H9 (cell line): ENCODE data around the gene SERTAD1. TPM values are rescaled to one million over a fixed set of nuclear protein-coding genes. Genes with fewer than 3 reads are reported as not detected.

ENCODE experiments used
- DNase-seq: peaks from one replicate; pipeline ENCODE4 v3.0.0-alpha.2; 2017
- H2AFZ ChIP-seq: one replicate; pipeline ENCODE4 v1.6.1; 2013; ENCODE audit warnings: mild to moderate bottlenecking, low read length, control low read depth, moderate library complexity
- H2AK5ac ChIP-seq: 2 replicates; pipeline ENCODE4 v1.6.1; 2013; ENCODE audit warnings: low read length, control low read depth, mixed read lengths; ENCODE audit not compliant: insufficient read length
- H2BK120ac ChIP-seq: one replicate; pipeline ENCODE4 v1.6.1; 2013; ENCODE audit warnings: low read depth, mild to moderate bottlenecking, low read length, control low read depth, inconsistent platforms; ENCODE audit not compliant: poor library complexity, severe bottlenecking
- H2BK12ac ChIP-seq: 2 replicates; pipeline ENCODE4 v1.6.1; 2013; ENCODE audit warnings: low read length, control low read depth, mixed read lengths, low read depth; ENCODE audit not compliant: insufficient read length
- H2BK15ac ChIP-seq: 2 replicates; pipeline ENCODE4 v1.6.1; 2013; ENCODE audit warnings: low read depth, low read length, control low read depth
- H2BK20ac ChIP-seq: one replicate; pipeline ENCODE4 v1.6.1; 2013; ENCODE audit warnings: low read depth, mild to moderate bottlenecking, low read length, control low read depth, inconsistent platforms; ENCODE audit not compliant: poor library complexity, severe bottlenecking
- H2BK5ac ChIP-seq: 2 replicates; pipeline ENCODE4 v1.6.1; 2013; ENCODE audit warnings: low read length, control low read depth, mixed read lengths; ENCODE audit not compliant: insufficient read length
- H3K14ac ChIP-seq: 2 replicates; pipeline ENCODE4 v1.6.1; 2013; ENCODE audit warnings: low read length, control low read depth; ENCODE audit not compliant: insufficient read depth
- H3K18ac ChIP-seq: 2 replicates; pipeline ENCODE4 v1.6.1; 2013; ENCODE audit warnings: low read depth, mild to moderate bottlenecking, mixed read lengths, low read length, control low read depth; ENCODE audit not compliant: insufficient read length
- H3K23ac ChIP-seq: 2 replicates; pipeline ENCODE4 v1.6.1; 2013; ENCODE audit warnings: low read length, control low read depth, mixed read lengths, low read depth; ENCODE audit not compliant: insufficient read length
- H3K23me2 ChIP-seq: 2 replicates; pipeline ENCODE4 v1.6.1; 2013; ENCODE audit warnings: low read depth, mild to moderate bottlenecking, mixed read lengths, low read length, control low read depth; ENCODE audit not compliant: insufficient read length, poor library complexity, severe bottlenecking
- H3K27ac ChIP-seq: 2 replicates; pipeline ENCODE4 v1.5.1; 2013; ENCODE audit warnings: low read length, control low read depth, mixed read lengths, low read depth; ENCODE audit not compliant: insufficient read length
- H3K27me3 ChIP-seq: 2 replicates; pipeline ENCODE4 v1.6.1; 2013; ENCODE audit warnings: low read length, control low read depth, inconsistent platforms; ENCODE audit not compliant: insufficient read depth
- H3K4ac ChIP-seq: 2 replicates; pipeline ENCODE4 v1.6.1; 2013; ENCODE audit warnings: low read depth, mild to moderate bottlenecking, control low read depth, inconsistent platforms, low read length, moderate library complexity
- H3K4me1 ChIP-seq: 2 replicates; pipeline ENCODE4 v1.6.1; 2013; ENCODE audit warnings: low read length, control low read depth, inconsistent platforms; ENCODE audit not compliant: insufficient read depth
- H3K4me2 ChIP-seq: 2 replicates; pipeline ENCODE4 v1.6.1; 2013; ENCODE audit warnings: low read length, control low read depth, mixed read lengths; ENCODE audit not compliant: insufficient read length, insufficient read depth
- H3K56ac ChIP-seq: 2 replicates; pipeline ENCODE4 v1.6.1; 2013; ENCODE audit warnings: low read depth, mild to moderate bottlenecking, mixed read lengths, low read length, control low read depth; ENCODE audit not compliant: insufficient read length
- H3K79me1 ChIP-seq: 2 replicates; pipeline ENCODE4 v1.6.1; 2013; ENCODE audit warnings: low read depth, mild to moderate bottlenecking, moderate library complexity, low read length, control low read depth, inconsistent platforms; ENCODE audit not compliant: insufficient read depth, poor library complexity, severe bottlenecking
- H3K79me2 ChIP-seq: 2 replicates; pipeline ENCODE4 v1.6.1; 2013; ENCODE audit warnings: low read length, control low read depth, inconsistent platforms; ENCODE audit not compliant: insufficient read depth
- H3K9ac ChIP-seq: 2 replicates; pipeline ENCODE4 v1.6.1; 2013; ENCODE audit warnings: low read length, control low read depth, mixed read lengths; ENCODE audit not compliant: insufficient read length; ENCODE audit errors: extremely low read depth
- H3K9me3 ChIP-seq: one replicate; pipeline ENCODE4 v1.6.1; 2013; ENCODE audit warnings: low read depth, low read length, inconsistent platforms; ENCODE audit not compliant: control insufficient read depth
- H3T11ph ChIP-seq: one replicate; pipeline ENCODE4 v1.6.1; 2013; ENCODE audit warnings: mild to moderate bottlenecking, low read length, control low read depth, inconsistent platforms
- H4K20me1 ChIP-seq: one replicate; pipeline ENCODE4 v1.6.1; 2013; ENCODE audit not compliant: control insufficient read depth, insufficient read length, insufficient read depth
- H4K5ac ChIP-seq: 2 replicates; pipeline ENCODE4 v1.6.1; 2013; ENCODE audit warnings: low read depth, mild to moderate bottlenecking, mixed read lengths, low read length, control low read depth; ENCODE audit not compliant: insufficient read length
- H4K8ac ChIP-seq: replicated peaks from 2 replicates; pipeline ENCODE4 v1.6.1; 2013; ENCODE audit warnings: low read length, control low read depth, mixed read lengths, low read depth; ENCODE audit not compliant: insufficient read length
- H4K91ac ChIP-seq: 2 replicates; pipeline ENCODE4 v1.6.1; 2013; ENCODE audit warnings: low read depth, mild to moderate bottlenecking, moderate library complexity, mixed read lengths, low read length, control low read depth; ENCODE audit not compliant: insufficient read length
- H3K27ac Mint-ChIP-seq, 3 experiments: 2 replicates in 2 of 3; 3 replicates in 1 of 3; pipeline ENCODE4 v1.8.0; 2020 to 2021; ENCODE audit warnings: mixed read lengths in 3 of 3, mild to moderate bottlenecking in 1 of 3, moderate library complexity in 1 of 3
- H3K27me3 Mint-ChIP-seq: 2 replicates; pipeline ENCODE4 v1.8.0; 2021; ENCODE audit warnings: low read depth, mild to moderate bottlenecking, moderate library complexity, mixed read lengths
- H3K36me3 Mint-ChIP-seq, 3 experiments: 2 replicates in 2 of 3; 3 replicates in 1 of 3; pipeline ENCODE4 v1.8.0; 2020 to 2021; ENCODE audit warnings: low read depth in 3 of 3, mixed read lengths in 3 of 3; ENCODE audit not compliant: insufficient read depth in 1 of 3
- H3K4me1 Mint-ChIP-seq, 2 experiments: 2 replicates each; pipeline ENCODE4 v1.8.0; 2020; ENCODE audit warnings: mixed read lengths in 2 of 2
- H3K4me3 Mint-ChIP-seq, 2 experiments: 2 replicates in 1 of 2; 3 replicates in 1 of 2; pipeline ENCODE4 v1.8.0; 2020 to 2021; ENCODE audit warnings: mild to moderate bottlenecking in 2 of 2, mixed read lengths in 2 of 2, moderate library complexity in 1 of 2
- H3K9me3 Mint-ChIP-seq, 2 experiments: 2 replicates in 1 of 2; 3 replicates in 1 of 2; pipeline ENCODE4 v1.8.0; 2020; ENCODE audit warnings: mild to moderate bottlenecking in 2 of 2, mixed read lengths in 2 of 2, moderate library complexity in 1 of 2
- CTCF ChIP-seq: fragments of 200-600 bp; sonication (generic); conservative IDR thresholded peaks from 3 replicates; pipeline ENCODE4 v1.8.0; 2021; ENCODE audit warnings: antibody characterized with exemption, mild to moderate bottlenecking
- WGBS: extraction: QIAGEN DNeasy Blood & Tissue Kit; methylation state at CpG from one replicate; pipeline ENCODE4 v1.1.7; 2013; ENCODE audit warnings: missing lambda C conversion rate, low lambda C conversion rate, mixed read lengths; ENCODE audit not compliant: insufficient read length; ENCODE audit errors: extremely low coverage; 5-methylcytosine and 5-hydroxymethylcytosine counted together
- total RNA-seq: library from RNA; stranded (reverse); gene quantifications from 2 replicates; pipeline ENCODE4 v1.2.1, GENCODE V29; 2021

Gene SERTAD1
- total RNA-seq, 1 experiment from 2014 or later, result 7.9 TPM

- no peak overlapping the region for H3K9ac ChIP-seq
- no CpG with 5 or more reads among the region's 48 CpGs for WGBS
These were observed 40.6 kb upstream of the SERTAD1 start for GRCh38 chr19:40466219-40466984.

More at GRCh38 chr19:40466219-40466984, 40.6 kb upstream of the SERTAD1 start:
- Histone ChIP-seq H2BK20ac (no peak overlapping the region), H2BK12ac (no peak overlapping the region), H3K79me1 (no peaks in the 10 kb centered on the region), H3K23ac (no peak overlapping the region), H4K5ac (no peak overlapping the region), H2BK120ac (no peak overlapping the region), H2BK15ac (no peak overlapping the region), H2BK5ac (no peak overlapping the region), H2AFZ (no peak overlapping the region), H4K91ac (no peak overlapping the region), H3K4me2 (peak overlapping the region; percentile 47), H3K4me1 (no peaks in the 10 kb centered on the region; the same call in 1 of the 2 replicates), H3K79me2 (no peaks in the 10 kb centered on the region), H3K18ac (no peak overlapping the region), H3K27me3 (peaks cover 11% of the 10 kb centered on the region; the same call in 1 of the 2 replicates), H3K23me2 (no peaks in the 10 kb centered on the region), H2AK5ac (no peak overlapping the region), H4K20me1 (no peaks in the 10 kb centered on the region), H3K4ac (no peak overlapping the region), H3K14ac (no peak overlapping the region), H3K56ac (no peak overlapping the region), H4K8ac (no peak overlapping the region), H3K9me3 (no peaks in the 10 kb centered on the region), H3K27ac (no peak overlapping the region), H3T11ph (no peak overlapping the region)
- peak; percentile 33 for DNase-seq
- Mint-ChIP-seq H3K4me1 (peaks cover 14 to 18% of the 10 kb centered on the region in 2 experiments), H3K4me3 (peak overlapping the region; percentile 59 to 83), H3K27ac (no peak overlapping the region), H3K27me3 (peaks cover 45% of the 10 kb centered on the region), H3K9me3 (peaks cover 0 to 5% of the 10 kb centered on the region in 2 experiments; a peak in 3 of 5 replicates), H3K36me3 (peaks cover 0 to 4% (median 0%) of the 10 kb centered on the region in 3 experiments; a peak in 1 of 7 replicates)
- TF ChIP-seq CTCF, result no peak
